HUDEP-2 (cell line): ENCODE results near the gene OR6P1.
A peak's percentile ranks its signal among the peaks of the same experiment; 100 is the strongest.

Experiments
- DNase-seq, 76 experiments: peaks; one replicate each; lab custom pipeline; 2025; ENCODE audit not compliant: unreplicated experiment in 76 of 76; lab: John Stamatoyannopoulos, UW

OR6P1 gene

GRCh38 chr1:158570480-158570879, at the start of gene OR6P1:
Gene OR6P1, minus strand, starts transcription at chr1:158570580. Its CDS starts 6,976 bp downstream, at chr1:158563604.
- DNase-seq: no peak

- DNase-seq: no peak
Measured at GRCh38 chr1:158613764-158614163, 43.4 kb upstream of the OR6P1 start.

- DNase-seq: no peak
Measured at GRCh38 chr1:158611916-158612315, 41.5 kb upstream of the OR6P1 start.

- no peak for DNase-seq
Measured at GRCh38 chr1:158607296-158607695, 36.9 kb upstream of the OR6P1 start.

GRCh38 chr1:158604968-158605367, 34.6 kb upstream of the OR6P1 start, which contains the start of gene OR10Z1:
Gene OR10Z1, plus strand, starts transcription at chr1:158605268. Its CDS starts 1,171 bp downstream, at chr1:158606439.
- no peak for DNase-seq

GRCh38 chr1:158600735-158601134, 30.4 kb upstream of the OR6P1 start:
- no peak for DNase-seq

GRCh38 chr1:158586942-158587341, 16.6 kb upstream of the OR6P1 start:
- no peak for DNase-seq

- no peak for DNase-seq
Measured at GRCh38 chr1:158583962-158584361, 13.6 kb upstream of the OR6P1 start.

GRCh38 chr1:158579733-158580132, 9.4 kb upstream of the OR6P1 start, which contains the start of gene OR10X1:
Gene OR10X1, minus strand, starts transcription at chr1:158579899. Its CDS starts 0 bp downstream, at chr1:158579899.
- DNase-seq: no peak

GRCh38 chr1:158577561-158577960, 7.2 kb upstream of the OR6P1 start:
- DNase-seq: no peak

- no peak for DNase-seq
Measured at GRCh38 chr1:158572226-158572625, 1.8 kb upstream of the OR6P1 start.

GRCh38 chr1:158564608-158565007, 5.8 kb downstream of the OR6P1 start:
- no peak for DNase-seq

- no peak for DNase-seq
Measured at GRCh38 chr1:158563853-158564252, 6.5 kb downstream of the OR6P1 start.

GRCh38 chr1:158559696-158560095, 10.7 kb downstream of the OR6P1 start:
- no peak for DNase-seq

- no peak for DNase-seq
Measured at GRCh38 chr1:158554352-158554751, 16.0 kb downstream of the OR6P1 start, which contains the start of gene OR6Y1. Gene OR6Y1, minus strand, starts transcription at chr1:158554405. Its CDS starts 6,300 bp downstream, at chr1:158548105.

GRCh38 chr1:158552296-158552695, 18.1 kb downstream of the OR6P1 start:
- DNase-seq: no peak

- no peak for DNase-seq
Measured at GRCh38 chr1:158547533-158547932, 22.8 kb downstream of the OR6P1 start.

GRCh38 chr1:158537609-158538008, 32.8 kb downstream of the OR6P1 start:
- DNase-seq: no peak

- no peak for DNase-seq
Measured at GRCh38 chr1:158534496-158534895, 35.9 kb downstream of the OR6P1 start.

- DNase-seq: peak in 4 of 76 experiments; percentile 1 to 8 (median 4)
Measured at GRCh38 chr1:158527190-158527815, 43.1 kb downstream of the OR6P1 start.

GRCh38 chr1:158521666-158522058, 48.7 kb downstream of the OR6P1 start:
- DNase-seq: no peak

- no peak for DNase-seq
Measured at GRCh38 chr1:158520955-158521665, 49.3 kb downstream of the OR6P1 start.
